Breast epithelium (tissue), 3 donors: Measurements from ENCODE around the gene TBCK.

Experiments used
- POLR2A ChIP-seq: fragments of 450-650 bp; IDR thresholded peaks from one replicate; pipeline ENCODE4 v1.6.1; 2016; ENCODE audit warnings: antibody characterized with exemption, mild to moderate bottlenecking, moderate library complexity
- TF ChIP-seq, protein P1 (sequence below), 3 donors: fragments of 450-650 bp; IDR thresholded peaks; one replicate each; pipeline ENCODE4 v1.5.1; 2016 to 2017; ENCODE audit warnings: antibody characterized with exemption in 3 of 3, mild to moderate bottlenecking in 3 of 3, moderate library complexity in 3 of 3

GRCh38 chr4:106338671-106339070 is 22.7 kb upstream of the TBCK start:
- TF ChIP-seq POLR2A = no peak
- TF ChIP-seq, protein P1, sequence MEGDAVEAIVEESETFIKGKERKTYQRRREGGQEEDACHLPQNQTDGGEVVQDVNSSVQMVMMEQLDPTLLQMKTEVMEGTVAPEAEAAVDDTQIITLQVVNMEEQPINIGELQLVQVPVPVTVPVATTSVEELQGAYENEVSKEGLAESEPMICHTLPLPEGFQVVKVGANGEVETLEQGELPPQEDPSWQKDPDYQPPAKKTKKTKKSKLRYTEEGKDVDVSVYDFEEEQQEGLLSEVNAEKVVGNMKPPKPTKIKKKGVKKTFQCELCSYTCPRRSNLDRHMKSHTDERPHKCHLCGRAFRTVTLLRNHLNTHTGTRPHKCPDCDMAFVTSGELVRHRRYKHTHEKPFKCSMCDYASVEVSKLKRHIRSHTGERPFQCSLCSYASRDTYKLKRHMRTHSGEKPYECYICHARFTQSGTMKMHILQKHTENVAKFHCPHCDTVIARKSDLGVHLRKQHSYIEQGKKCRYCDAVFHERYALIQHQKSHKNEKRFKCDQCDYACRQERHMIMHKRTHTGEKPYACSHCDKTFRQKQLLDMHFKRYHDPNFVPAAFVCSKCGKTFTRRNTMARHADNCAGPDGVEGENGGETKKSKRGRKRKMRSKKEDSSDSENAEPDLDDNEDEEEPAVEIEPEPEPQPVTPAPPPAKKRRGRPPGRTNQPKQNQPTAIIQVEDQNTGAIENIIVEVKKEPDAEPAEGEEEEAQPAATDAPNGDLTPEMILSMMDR (IDR thresholded peaks at IDR 0.05) = no peak
